Peyer's patch (tissue), 4 donors: ENCODE measurements around the gene LBX1. TPM values are rescaled to one million over a fixed set of nuclear protein-coding genes. Genes with fewer than 3 reads are reported as not detected.
A peak's percentile ranks its signal among the peaks of the same experiment; 100 is the strongest.

Experiments used
- DNase-seq, 3 donors: peaks; one replicate each; pipeline ENCODE4 v3.0.0-alpha.2; 2017 to 2019
- H3K27ac ChIP-seq, 4 donors: fragments of 200-600 bp; sonication (generic); one replicate each; pipeline ENCODE4 v1.5.1; 2016 to 2019
- H3K27me3 ChIP-seq, 2 donors: fragments of 200-600 bp; sonication (generic); one replicate each; pipeline ENCODE4 v1.5.1; 2019
- H3K36me3 ChIP-seq, 3 donors: fragments of 200-600 bp; sonication (generic); one replicate each; pipeline ENCODE4 v1.5.1; 2016 to 2019
- H3K4me1 ChIP-seq, 4 donors: fragments of 200-600 bp; sonication (generic); one replicate each; pipeline ENCODE4 v1.5.1; 2016 to 2019
- H3K4me3 ChIP-seq, 4 donors: fragments of 200-600 bp; sonication (generic); 1 replicate in 3 of 4; 2 replicates in 1 of 4; pipeline ENCODE4 v1.5.1; 2016 to 2019; ENCODE audit warnings: mild to moderate bottlenecking in 1 of 4
- H3K9me3 ChIP-seq, 4 donors: fragments of 200-600 bp; sonication (generic); one replicate each; pipeline ENCODE4 v1.5.1; 2016 to 2019; ENCODE audit warnings: mild to moderate bottlenecking in 1 of 4
- POLR2A ChIP-seq, 2 donors: fragments of 450-650 bp; IDR thresholded peaks; one replicate each; pipeline ENCODE4 v1.5.1; 2017; ENCODE audit warnings: antibody characterized with exemption in 2 of 2, mild to moderate bottlenecking in 2 of 2, moderate library complexity in 2 of 2
- total RNA-seq, 4 donors: library from RNA; depleted of rRNA; stranded (reverse); fragments of >200 nt; gene quantifications; one replicate each; pipeline ENCODE4 v1.1.0, GENCODE V29; 2016
- TF ChIP-seq, protein P1 (sequence below), 6 experiments: fragments of 450-650 bp in 4 of 6; fragments of 200-600 bp in 2 of 6; sonication (generic) in 1 of 6; IDR thresholded peaks; one replicate each; pipeline ENCODE4 v1.5.1; 2017 to 2019; ENCODE audit warnings: antibody characterized with exemption in 6 of 6, mild to moderate bottlenecking in 3 of 6, moderate library complexity in 1 of 6

The LBX1 gene
- total RNA-seq, 4 donors from 2014 or later = not detected

DNA sequence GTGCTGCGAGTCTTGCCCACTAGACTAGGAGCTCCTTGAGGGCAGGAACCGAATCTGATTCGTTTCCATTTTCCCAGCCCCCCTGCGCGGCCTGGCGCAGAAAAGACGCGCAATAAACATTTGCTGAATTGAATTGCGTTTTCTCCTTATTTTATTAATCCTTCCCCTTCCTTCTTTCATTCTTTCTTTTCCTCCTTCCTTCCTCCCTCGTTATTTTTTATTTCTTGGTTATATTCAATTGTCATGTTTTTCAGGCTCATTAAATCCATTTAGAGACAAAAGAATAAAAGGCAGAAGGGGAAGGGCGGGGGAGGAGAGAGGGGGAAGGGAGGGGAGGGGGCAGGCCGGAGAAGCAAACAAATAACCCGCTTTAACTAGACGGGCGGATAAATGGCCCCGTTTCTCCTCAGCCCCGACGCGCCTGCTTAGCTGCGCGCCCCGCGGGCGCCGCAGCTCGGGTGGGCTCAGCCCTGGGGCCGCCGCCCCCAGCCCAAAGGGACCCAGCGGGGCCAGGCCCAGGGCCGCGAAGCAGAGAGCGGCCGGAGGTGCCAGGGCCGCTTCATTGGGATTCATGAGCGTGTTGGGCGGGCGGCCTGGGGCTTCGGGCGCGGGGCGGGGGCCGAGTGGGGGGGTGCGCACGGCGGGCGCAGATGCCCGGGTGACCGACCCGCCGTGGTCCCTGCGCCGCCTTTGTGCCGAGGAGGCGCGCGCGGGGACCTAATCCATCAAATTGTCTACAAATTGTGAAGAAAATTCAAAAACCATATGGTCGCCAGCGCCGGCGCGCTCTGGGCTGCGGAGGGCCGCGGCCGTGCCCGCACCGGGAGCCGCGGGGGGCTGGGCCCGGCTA is 5.0 kb downstream of the LBX1 start:
- Histone ChIP-seq H3K27ac (no peak overlapping the region), H3K4me3 (no peak overlapping the region), H3K9me3 (peaks cover 0 to 3% (median 0%) of the 10 kb centered on the region in 4 donors)

DNA sequence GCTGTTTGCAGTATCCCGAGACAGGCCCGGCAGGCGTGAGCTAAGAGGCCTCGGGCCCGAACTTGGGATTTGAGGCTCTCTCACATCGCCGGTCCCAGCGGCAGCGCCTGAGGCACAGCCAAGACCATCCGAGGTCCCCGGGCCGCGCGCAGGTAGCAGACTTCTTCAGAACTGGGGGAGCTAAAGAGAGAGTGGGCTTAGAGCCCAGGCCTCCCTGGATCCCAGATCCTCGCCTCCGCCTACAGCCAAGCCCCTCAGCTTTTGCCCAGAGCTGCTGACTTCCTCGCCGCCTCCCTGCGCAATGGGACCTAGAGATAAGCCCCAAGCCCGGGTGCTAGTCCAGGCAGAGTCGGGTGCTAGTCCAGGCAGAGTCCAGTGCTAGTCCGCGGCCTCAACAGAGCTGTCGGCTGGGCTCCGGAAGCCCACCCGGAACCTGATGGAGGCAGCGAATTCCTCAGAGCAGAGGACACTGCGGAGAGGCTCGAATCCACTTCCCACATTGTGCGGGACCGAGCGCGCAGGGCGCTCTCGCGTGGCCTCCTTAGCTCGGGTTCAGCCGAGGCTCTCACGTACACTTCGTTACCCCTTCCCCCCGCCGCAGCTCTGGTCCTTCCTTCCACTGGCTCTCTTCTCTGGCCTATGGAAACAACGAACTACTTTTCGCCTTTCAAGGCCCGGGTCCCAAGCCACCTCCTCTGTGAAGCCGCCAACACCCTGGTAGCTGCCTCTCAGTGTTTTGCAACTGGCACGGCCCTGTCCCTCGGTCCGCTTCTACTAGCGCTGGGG is 5.8 kb downstream of the LBX1 start:
- TF ChIP-seq, protein P1, sequence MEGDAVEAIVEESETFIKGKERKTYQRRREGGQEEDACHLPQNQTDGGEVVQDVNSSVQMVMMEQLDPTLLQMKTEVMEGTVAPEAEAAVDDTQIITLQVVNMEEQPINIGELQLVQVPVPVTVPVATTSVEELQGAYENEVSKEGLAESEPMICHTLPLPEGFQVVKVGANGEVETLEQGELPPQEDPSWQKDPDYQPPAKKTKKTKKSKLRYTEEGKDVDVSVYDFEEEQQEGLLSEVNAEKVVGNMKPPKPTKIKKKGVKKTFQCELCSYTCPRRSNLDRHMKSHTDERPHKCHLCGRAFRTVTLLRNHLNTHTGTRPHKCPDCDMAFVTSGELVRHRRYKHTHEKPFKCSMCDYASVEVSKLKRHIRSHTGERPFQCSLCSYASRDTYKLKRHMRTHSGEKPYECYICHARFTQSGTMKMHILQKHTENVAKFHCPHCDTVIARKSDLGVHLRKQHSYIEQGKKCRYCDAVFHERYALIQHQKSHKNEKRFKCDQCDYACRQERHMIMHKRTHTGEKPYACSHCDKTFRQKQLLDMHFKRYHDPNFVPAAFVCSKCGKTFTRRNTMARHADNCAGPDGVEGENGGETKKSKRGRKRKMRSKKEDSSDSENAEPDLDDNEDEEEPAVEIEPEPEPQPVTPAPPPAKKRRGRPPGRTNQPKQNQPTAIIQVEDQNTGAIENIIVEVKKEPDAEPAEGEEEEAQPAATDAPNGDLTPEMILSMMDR (IDR thresholded peaks at IDR 0.05) = no peak
- no peak for TF ChIP-seq POLR2A (IDR thresholded peaks at IDR 0.05)
- no peaks in the 10 kb centered on the region for H3K36me3 ChIP-seq
- peaks cover 0 to 91% of the 10 kb centered on the region in 2 donors for H3K27me3 ChIP-seq
- no peak overlapping the region for H3K27ac ChIP-seq
- H3K9me3 ChIP-seq = peaks cover 0 to 3% (median 0%) of the 10 kb centered on the region in 4 donors
- DNase-seq = no peak
- peaks cover 0 to 59% (median 18%) of the 10 kb centered on the region in 4 donors for H3K4me1 ChIP-seq
- H3K4me3 ChIP-seq = peak overlapping the region in 2 of 4 donors; percentile 33 to 40

More for the DNA sequence above, 5.0 kb downstream of the LBX1 start:
- H3K27me3 ChIP-seq = peaks cover 0 to 90% of the 10 kb centered on the region in 2 donors
- DNase-seq = no peak
- no peak for TF ChIP-seq POLR2A (IDR thresholded peaks at IDR 0.05)
- TF ChIP-seq, protein P1 (IDR thresholded peaks at IDR 0.05) = no peak
- H3K36me3 ChIP-seq = no peaks in the 10 kb centered on the region
- H3K4me1 ChIP-seq = peaks cover 0 to 67% (median 24%) of the 10 kb centered on the region in 4 donors

DNA sequence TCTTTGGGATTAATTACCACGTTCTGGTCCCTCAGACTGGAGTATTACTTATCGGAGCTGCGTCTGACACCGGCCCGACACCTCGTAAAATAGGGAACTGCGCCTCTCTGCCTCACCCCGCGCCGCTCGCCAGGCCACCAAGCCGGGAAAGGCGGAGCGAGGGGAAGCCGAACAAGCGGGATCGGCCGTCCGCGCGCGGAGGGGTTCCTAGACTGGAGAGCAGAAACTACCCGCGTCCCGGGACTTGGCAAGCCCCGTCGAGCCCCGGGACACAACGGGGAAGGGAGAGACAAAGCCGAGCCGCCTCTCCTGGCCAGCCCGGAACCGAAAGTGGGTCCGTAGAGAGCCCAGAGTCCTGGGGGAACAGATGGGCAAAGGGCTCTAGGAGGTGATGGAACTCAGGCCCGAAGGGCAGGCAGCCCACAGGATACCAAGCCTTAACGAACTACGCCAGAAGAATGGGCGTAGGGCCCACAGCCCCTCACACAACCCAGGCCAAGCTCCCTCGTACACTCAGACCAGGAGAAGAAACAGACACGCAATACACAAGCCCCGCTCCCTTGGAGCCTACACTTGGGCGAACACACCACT is 6.5 kb downstream of the LBX1 start:
- Histone ChIP-seq H3K27ac (no peak overlapping the region), H3K4me3 (peak overlapping the region; percentile 17 to 40 (median 33)), H3K9me3 (peaks cover 0 to 3% (median 0%) of the 10 kb centered on the region in 4 donors), H3K27me3 (peaks cover 0 to 91% of the 10 kb centered on the region in 2 donors), H3K4me1 (peaks cover 0 to 52% (median 18%) of the 10 kb centered on the region in 4 donors), H3K36me3 (no peaks in the 10 kb centered on the region)
- no peak for DNase-seq
- TF ChIP-seq, protein P1 (IDR thresholded peaks at IDR 0.05) = no peak
- no peak for TF ChIP-seq POLR2A (IDR thresholded peaks at IDR 0.05)

DNA sequence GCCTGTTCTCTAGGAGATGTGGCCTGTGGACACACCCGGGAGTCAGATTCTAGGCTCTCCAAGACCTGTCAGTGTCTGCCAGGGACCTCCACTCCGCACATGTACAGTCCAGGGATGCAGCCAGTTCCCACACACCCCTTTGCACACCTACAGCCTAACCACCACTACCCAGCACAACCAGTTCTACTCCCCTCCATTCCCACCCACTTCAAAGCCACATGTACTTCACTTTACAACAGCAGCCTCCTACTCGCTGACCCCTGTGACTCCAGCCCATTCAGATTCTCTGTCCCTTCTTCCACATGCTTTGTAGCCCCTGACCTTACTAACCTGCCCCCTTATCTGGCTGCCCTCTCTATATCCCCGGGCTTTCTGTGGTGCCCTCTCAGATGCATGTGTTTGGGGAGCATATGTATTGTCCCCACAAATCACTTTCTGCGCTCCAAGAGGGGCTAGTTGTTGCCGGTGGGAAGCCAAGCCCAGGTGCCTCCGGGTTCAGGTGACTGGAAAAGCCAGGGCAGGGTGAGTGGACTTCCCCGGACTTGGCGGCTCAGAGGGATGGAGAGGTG is 7.2 kb downstream of the LBX1 start:
- H3K27me3 ChIP-seq = peaks cover 0 to 91% of the 10 kb centered on the region in 2 donors
- H3K9me3 ChIP-seq = no peaks in the 10 kb centered on the region
- TF ChIP-seq POLR2A (IDR thresholded peaks at IDR 0.05) = no peak
- TF ChIP-seq, protein P1 (IDR thresholded peaks at IDR 0.05) = no peak
- DNase-seq = no peak
- no peak overlapping the region for H3K27ac ChIP-seq
- peaks cover 0 to 52% (median 14%) of the 10 kb centered on the region in 4 donors for H3K4me1 ChIP-seq
- H3K4me3 ChIP-seq = no peak overlapping the region
- H3K36me3 ChIP-seq = no peaks in the 10 kb centered on the region

DNA sequence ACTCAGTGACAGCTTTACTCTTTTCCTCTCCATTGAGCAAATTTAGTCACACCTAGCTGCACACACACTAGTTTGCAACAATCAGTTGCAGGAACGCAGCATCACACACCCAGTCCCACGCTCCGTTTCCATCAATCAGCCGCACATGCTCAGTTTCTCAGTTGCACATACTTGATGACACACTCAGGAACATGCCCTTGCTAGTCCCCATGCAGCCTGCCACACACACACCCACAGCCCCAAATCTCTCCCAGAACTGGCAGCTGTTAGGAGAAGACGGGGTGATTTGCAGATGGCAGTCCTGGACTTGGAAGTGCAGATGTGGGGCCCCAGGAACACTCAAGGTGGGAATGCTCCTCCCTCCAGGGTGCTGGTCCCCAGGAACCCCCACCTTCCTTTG is 7.7 kb downstream of the LBX1 start:
- DNase-seq = no peak
- no peaks in the 10 kb centered on the region for H3K36me3 ChIP-seq
- H3K4me1 ChIP-seq = peaks cover 0 to 52% (median 11%) of the 10 kb centered on the region in 4 donors
- no peak for TF ChIP-seq POLR2A (IDR thresholded peaks at IDR 0.05)
- TF ChIP-seq, protein P1 (IDR thresholded peaks at IDR 0.05) = no peak
- H3K4me3 ChIP-seq = no peak overlapping the region
- H3K27me3 ChIP-seq = peaks cover 0 to 91% of the 10 kb centered on the region in 2 donors
- no peak overlapping the region for H3K27ac ChIP-seq
- no peaks in the 10 kb centered on the region for H3K9me3 ChIP-seq
